CD4-positive, alpha-beta T cell (primary cell): ENCODE measurements around the gene ROPN1L. TPM values are rescaled to one million over a fixed set of nuclear protein-coding genes. Genes with fewer than 3 reads are reported as not detected.

Experiments used
- ATAC-seq: fragments of 200-7000 bp; cut with Tn5 transposase; one replicate; pipeline ENCODE4 v1.10.0; 2022; ENCODE audit warnings: mild to moderate bottlenecking; ENCODE audit not compliant: poor library complexity
- CTCF ChIA-PET: fragments of 350-600 bp; sonication (Branson Sonifier 250); formaldehyde crosslinking; loops from one replicate; lab custom pipeline; 2021; ENCODE audit warnings: antibody characterized with exemption, inconsistent platforms; lab: Charles Lee
- POLR2A ChIA-PET: fragments of 350-600 bp; sonication (Branson Sonifier 250); formaldehyde crosslinking; loops from one replicate; lab custom pipeline; 2021; ENCODE audit warnings: antibody characterized with exemption, inconsistent platforms; lab: Charles Lee
- DNase-seq, 14 experiments: peaks; one replicate each; pipeline ENCODE4 v3.0.0-alpha.2; 2013 to 2020; ENCODE audit warnings: mixed read lengths in 2 of 14
- H3K27ac ChIP-seq, 2 donors: one replicate each; pipeline versions ENCODE4 v1.5.1 to v1.7.0; 2013; ENCODE audit warnings: low read length in 2 of 2, low read depth in 1 of 2, mild to moderate bottlenecking in 1 of 2
- H3K27me3 ChIP-seq, 2 experiments: 1 replicate in 1 of 2; 2 replicates in 1 of 2; pipeline versions ENCODE4 v1.6.1 to v1.7.0; 2013; ENCODE audit warnings: low read length in 2 of 2, control low read depth in 1 of 2, mild to moderate bottlenecking in 1 of 2, moderate library complexity in 1 of 2; ENCODE audit not compliant: insufficient read depth in 2 of 2, control insufficient read depth in 1 of 2
- H3K36me3 ChIP-seq: one replicate; pipeline ENCODE4 v1.6.1; 2013; ENCODE audit warnings: low read length, control low read depth; ENCODE audit not compliant: insufficient read depth
- H3K4me1 ChIP-seq: one replicate; pipeline ENCODE4 v1.6.1; 2013; ENCODE audit warnings: low read length, control low read depth; ENCODE audit not compliant: insufficient read depth
- H3K4me3 ChIP-seq: one replicate; pipeline ENCODE4 v1.5.1; 2013; ENCODE audit warnings: mild to moderate bottlenecking, low read length, moderate library complexity
- H3K9me3 ChIP-seq, 2 experiments: 1 replicate in 1 of 2; 2 replicates in 1 of 2; pipeline versions ENCODE4 v1.6.1 to v1.7.0; 2013; ENCODE audit warnings: low read length in 2 of 2, mild to moderate bottlenecking in 2 of 2, control low read depth in 1 of 2, moderate library complexity in 1 of 2; ENCODE audit not compliant: control insufficient read depth in 1 of 2, insufficient read depth in 1 of 2
- H3K27ac Mint-ChIP-seq: one replicate; pipeline ENCODE4 v1.8.0; 2020; ENCODE audit warnings: mixed read lengths
- H3K27me3 Mint-ChIP-seq: one replicate; pipeline ENCODE4 v1.8.0; 2021; ENCODE audit warnings: mixed read lengths
- H3K36me3 Mint-ChIP-seq: one replicate; pipeline ENCODE4 v1.8.0; 2021; ENCODE audit warnings: low read depth, mixed read lengths
- H3K4me1 Mint-ChIP-seq: one replicate; pipeline ENCODE4 v1.8.0; 2021; ENCODE audit warnings: low read depth, mixed read lengths
- H3K4me3 Mint-ChIP-seq: one replicate; pipeline ENCODE4 v1.8.0; 2020; ENCODE audit warnings: mild to moderate bottlenecking, mixed read lengths
- H3K9me3 Mint-ChIP-seq: one replicate; pipeline ENCODE4 v1.8.0; 2020; ENCODE audit warnings: mixed read lengths
- intact Hi-C, 2 experiments: fragments of 100-400 bp; cut with DNase I in 1 of 2; cut with micrococcal nuclease in 1 of 2; formaldehyde crosslinking; loops; one replicate each; pipeline versions ENCODE4 v1.15.1 to v1.9.0; 2023 to 2025; cut with DNase I, micrococcal nuclease
- total RNA-seq, 174 experiments: library from RNA in 2 of 174; stranded (reverse) in 2 of 174; gene quantifications; one replicate each; pipeline ENCODE4 v1.2.3 and lab custom pipeline; 2021 to 2026
- TF ChIP-seq, protein P1 (sequence below): fragments of 200-600 bp; IDR thresholded peaks from one replicate; pipeline ENCODE4 v1.8.0; 2022; ENCODE audit warnings: antibody characterized with exemption, mild to moderate bottlenecking

ROPN1L gene
- total RNA-seq, 2 experiments from 2014 or later, result 0.42 to 0.58 TPM

DNA sequence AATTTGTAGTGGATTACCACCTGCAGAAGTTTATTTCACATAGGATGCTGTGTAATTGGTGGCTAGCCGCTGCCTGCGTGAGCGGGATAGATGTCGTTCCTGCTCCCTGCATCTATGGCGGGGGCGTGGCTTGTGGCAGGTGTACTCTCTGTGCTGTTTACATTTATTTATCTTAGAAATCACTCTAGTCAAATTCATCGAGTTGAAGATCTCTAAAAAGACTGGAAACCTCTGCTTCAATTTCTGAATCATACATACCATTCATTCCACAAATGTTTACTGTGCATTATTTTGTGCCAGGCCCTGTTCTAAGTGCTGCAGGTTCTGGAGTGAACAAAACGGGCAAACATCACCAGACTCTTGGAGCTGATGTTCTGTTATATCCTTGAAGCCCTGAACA is 11.9 kb downstream of the ROPN1L start:
- CTCF ChIA-PET, result interaction anchor here (1.9 kb wide), 1 partner anchor 174 kb away, joined by 37 read pairs; no protein-coding TSS in a partner anchor
- Mint-ChIP-seq H3K27me3 (no peaks in the 10 kb centered on the region), H3K9me3 (no peaks in the 10 kb centered on the region), H3K4me1 (peaks cover 7% of the 10 kb centered on the region), H3K36me3 (no peaks in the 10 kb centered on the region), H3K27ac (no peak overlapping the region), H3K4me3 (no peak overlapping the region)
- no peak for ATAC-seq
- intact Hi-C loops, result loop anchor here in 1 of 2 experiments (1.0 to 10.0 kb wide), 2 partner anchors 175 to 911 kb away; no protein-coding TSS in a partner anchor
- Histone ChIP-seq H3K36me3 (no peaks in the 10 kb centered on the region), H3K4me1 (peaks cover 3% of the 10 kb centered on the region), H3K9me3 (no peaks in the 10 kb centered on the region), H3K27ac (no peak overlapping the region), H3K27me3 (no peaks in the 10 kb centered on the region), H3K4me3 (no peak overlapping the region)
- TF ChIP-seq, protein P1, sequence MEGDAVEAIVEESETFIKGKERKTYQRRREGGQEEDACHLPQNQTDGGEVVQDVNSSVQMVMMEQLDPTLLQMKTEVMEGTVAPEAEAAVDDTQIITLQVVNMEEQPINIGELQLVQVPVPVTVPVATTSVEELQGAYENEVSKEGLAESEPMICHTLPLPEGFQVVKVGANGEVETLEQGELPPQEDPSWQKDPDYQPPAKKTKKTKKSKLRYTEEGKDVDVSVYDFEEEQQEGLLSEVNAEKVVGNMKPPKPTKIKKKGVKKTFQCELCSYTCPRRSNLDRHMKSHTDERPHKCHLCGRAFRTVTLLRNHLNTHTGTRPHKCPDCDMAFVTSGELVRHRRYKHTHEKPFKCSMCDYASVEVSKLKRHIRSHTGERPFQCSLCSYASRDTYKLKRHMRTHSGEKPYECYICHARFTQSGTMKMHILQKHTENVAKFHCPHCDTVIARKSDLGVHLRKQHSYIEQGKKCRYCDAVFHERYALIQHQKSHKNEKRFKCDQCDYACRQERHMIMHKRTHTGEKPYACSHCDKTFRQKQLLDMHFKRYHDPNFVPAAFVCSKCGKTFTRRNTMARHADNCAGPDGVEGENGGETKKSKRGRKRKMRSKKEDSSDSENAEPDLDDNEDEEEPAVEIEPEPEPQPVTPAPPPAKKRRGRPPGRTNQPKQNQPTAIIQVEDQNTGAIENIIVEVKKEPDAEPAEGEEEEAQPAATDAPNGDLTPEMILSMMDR, result no peak
- POLR2A ChIA-PET, result interaction anchor here (0.7 to 1.3 kb wide), 2 partner anchors 102 to 174 kb away, joined by 3 to 6 read pairs; no protein-coding TSS in a partner anchor
- DNase-seq, result no peak

DNA sequence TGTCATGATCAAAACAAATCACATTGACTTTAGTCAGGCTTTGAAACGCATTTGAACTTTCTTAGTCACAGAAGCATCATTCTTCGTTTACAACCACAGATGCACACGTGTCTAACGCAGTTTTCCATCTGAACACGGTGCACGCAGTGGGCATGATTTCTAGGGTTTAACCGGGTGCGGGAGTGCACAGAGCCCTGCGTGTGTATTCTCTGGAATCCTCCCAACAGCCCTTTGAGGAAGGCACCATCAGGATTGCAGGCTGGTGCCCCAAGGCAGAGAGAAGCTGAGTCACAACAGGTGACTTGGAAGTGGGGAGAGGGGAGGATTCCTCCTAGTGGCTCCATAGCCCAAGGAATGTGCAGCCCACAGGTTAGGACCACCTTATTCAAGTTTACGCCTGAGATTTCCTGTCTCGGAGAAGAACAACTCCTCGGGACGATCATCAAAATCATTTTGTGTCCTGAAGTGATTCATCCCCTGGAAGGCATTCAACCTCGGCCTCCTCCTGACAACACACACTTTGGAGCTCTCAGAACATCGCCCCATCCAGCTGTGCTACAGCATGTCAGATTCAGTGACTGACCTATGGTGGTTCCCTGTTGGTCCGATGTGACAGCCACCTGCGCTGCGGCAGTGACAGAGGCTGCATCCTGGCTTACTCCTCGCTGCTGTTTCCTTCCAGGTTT is 13.1 kb downstream of the ROPN1L start:
- Mint-ChIP-seq H3K4me3 (no peak overlapping the region), H3K27me3 (no peaks in the 10 kb centered on the region), H3K36me3 (no peaks in the 10 kb centered on the region), H3K4me1 (peaks cover 7% of the 10 kb centered on the region), H3K27ac (no peak overlapping the region), H3K9me3 (no peaks in the 10 kb centered on the region)
- POLR2A ChIA-PET, result no interaction called here
- DNase-seq (no peak), ATAC-seq (no peak)
- H3K36me3 ChIP-seq, result no peaks in the 10 kb centered on the region
- H3K27me3 ChIP-seq, result no peaks in the 10 kb centered on the region
- no peaks in the 10 kb centered on the region for H3K9me3 ChIP-seq
- TF ChIP-seq, protein P1, result no peak
- no peak overlapping the region for H3K4me3 ChIP-seq
- H3K27ac ChIP-seq, result no peak overlapping the region
- peaks cover 3% of the 10 kb centered on the region for H3K4me1 ChIP-seq
- intact Hi-C loops, result loop anchor here in 1 of 2 experiments (10.0 kb wide), 1 partner anchor 910 kb away; no protein-coding TSS in a partner anchor
- CTCF ChIA-PET, result no interaction called here

DNA sequence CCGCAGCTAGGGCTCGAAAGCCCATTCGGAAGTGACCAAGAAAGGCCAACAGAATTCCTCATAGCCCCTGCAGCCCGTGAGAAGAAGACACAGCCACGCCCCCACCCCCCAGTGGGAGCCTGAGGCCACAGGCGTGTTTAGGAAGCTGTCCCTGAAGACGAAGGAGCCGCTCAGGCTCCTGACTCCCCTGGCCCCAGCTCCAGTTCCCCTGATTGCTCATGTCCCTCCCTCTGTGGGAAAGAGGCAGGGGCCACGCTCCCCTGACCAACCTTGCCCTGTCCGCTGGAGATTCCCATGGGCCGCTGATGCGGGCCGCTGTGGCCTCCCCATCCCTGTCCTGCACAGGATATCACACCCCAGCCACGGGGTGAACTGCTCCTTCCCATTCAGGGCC is 13.6 kb downstream of the ROPN1L start:
- no peaks in the 10 kb centered on the region for H3K36me3 ChIP-seq
- H3K4me1 Mint-ChIP-seq, result peaks cover 7% of the 10 kb centered on the region
- H3K4me3 ChIP-seq, result no peak overlapping the region
- H3K27ac Mint-ChIP-seq, result no peak overlapping the region
- H3K36me3 Mint-ChIP-seq, result no peaks in the 10 kb centered on the region
- no peak overlapping the region for H3K4me3 Mint-ChIP-seq
- peaks cover 3% of the 10 kb centered on the region for H3K4me1 ChIP-seq
- H3K27ac ChIP-seq, result no peak overlapping the region
- DNase-seq (no peak), ATAC-seq (no peak)
- TF ChIP-seq, protein P1, result no peak
- no peaks in the 10 kb centered on the region for H3K9me3 Mint-ChIP-seq
- POLR2A ChIA-PET, result no interaction called here
- H3K27me3 ChIP-seq, result no peaks in the 10 kb centered on the region
- no peaks in the 10 kb centered on the region for H3K27me3 Mint-ChIP-seq
- CTCF ChIA-PET, result no interaction called here
- intact Hi-C loops, result loop anchor here in 1 of 2 experiments (10.0 kb wide), 1 partner anchor 910 kb away; no protein-coding TSS in a partner anchor
- H3K9me3 ChIP-seq, result no peaks in the 10 kb centered on the region
